GM13977 (cell line): ENCODE results near the gene NOVA2.
"Not testable (repeated sequence)": the region's sequence is repeated elsewhere in the genome, so short reads cannot be mapped to it uniquely, and the experiment has no call there.

Experiments used
- DNase-seq: peaks from one replicate; pipeline ENCODE4 v3.0.0; 2012; ENCODE audit warnings: low spot score
- in situ Hi-C: fragments of 300-500 bp; cut with MboI; formaldehyde crosslinking; loops from one replicate; pipeline ENCODE4 v1.12.0; 2022; ENCODE audit warnings: low sequenced_read_pairs, low pct_unique_long_range_greater_than_20kb, mixed read lengths, inconsistent platforms; ENCODE audit not compliant: unreplicated experiment
- TF ChIP-seq, protein P1 (sequence below): IDR thresholded peaks from 2 replicates; pipeline ENCODE4 v1.5.1; 2012; ENCODE audit warnings: mild to moderate bottlenecking, control low read depth; ENCODE audit not compliant: insufficient read depth; ENCODE audit errors: extremely low read depth, missing control alignments

The NOVA2 gene

DNA sequence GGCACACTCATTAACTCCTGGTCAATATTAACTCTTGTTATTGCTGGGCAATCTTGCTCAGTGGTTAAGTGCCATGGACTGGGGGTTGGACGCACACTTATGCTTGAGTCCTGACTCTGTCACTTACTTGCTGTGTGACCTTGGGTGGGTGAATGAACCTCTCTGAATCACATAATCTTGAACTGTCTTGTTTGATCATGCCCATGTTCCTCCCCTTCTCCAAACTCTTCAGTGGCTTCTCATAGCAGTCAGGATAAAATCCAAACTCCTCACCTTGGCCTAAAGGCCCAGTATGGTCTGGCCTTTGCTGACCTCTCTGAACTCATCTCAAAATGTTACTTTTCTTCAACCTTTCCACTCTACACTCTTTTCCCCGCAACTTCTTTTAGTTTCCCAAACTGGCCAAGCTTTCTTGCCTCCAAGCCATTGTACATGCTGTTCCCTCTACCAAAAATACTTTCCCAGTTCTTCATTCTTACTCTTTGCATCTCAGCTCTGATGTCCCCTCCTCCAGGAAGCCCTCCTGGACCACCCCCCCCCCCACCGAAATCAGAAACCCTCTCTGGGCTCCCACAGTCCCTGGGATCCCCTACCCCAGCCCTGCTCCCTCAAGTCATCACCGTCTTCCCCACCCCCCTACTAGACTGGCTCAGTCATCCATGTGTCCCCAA lies 73.6 kb downstream of the NOVA2 start:
- in situ Hi-C loops, result no loop called here
- TF ChIP-seq, protein P1, sequence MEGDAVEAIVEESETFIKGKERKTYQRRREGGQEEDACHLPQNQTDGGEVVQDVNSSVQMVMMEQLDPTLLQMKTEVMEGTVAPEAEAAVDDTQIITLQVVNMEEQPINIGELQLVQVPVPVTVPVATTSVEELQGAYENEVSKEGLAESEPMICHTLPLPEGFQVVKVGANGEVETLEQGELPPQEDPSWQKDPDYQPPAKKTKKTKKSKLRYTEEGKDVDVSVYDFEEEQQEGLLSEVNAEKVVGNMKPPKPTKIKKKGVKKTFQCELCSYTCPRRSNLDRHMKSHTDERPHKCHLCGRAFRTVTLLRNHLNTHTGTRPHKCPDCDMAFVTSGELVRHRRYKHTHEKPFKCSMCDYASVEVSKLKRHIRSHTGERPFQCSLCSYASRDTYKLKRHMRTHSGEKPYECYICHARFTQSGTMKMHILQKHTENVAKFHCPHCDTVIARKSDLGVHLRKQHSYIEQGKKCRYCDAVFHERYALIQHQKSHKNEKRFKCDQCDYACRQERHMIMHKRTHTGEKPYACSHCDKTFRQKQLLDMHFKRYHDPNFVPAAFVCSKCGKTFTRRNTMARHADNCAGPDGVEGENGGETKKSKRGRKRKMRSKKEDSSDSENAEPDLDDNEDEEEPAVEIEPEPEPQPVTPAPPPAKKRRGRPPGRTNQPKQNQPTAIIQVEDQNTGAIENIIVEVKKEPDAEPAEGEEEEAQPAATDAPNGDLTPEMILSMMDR, result no peak
- no peak for DNase-seq

DNA sequence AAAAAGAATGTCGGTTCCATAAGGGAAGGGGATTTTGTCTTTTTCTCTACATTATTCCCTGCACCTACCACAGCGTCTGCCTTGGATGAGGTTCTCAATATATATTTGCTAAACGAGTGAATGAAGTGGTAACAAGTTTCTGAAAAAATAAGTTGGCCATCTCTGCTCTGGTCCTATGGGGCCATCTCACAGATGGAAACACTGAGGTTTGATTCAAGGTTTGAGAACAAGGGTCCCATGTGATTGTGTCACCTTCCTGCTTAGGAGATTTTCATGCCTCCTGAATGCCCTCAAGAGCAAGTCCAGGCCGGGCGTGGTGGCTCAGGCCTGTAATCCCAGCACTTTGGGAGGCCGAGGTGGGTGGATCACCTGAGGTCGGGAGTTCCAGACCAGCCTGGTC lies 74.4 kb downstream of the NOVA2 start:
- TF ChIP-seq, protein P1, result no peak
- no peak for DNase-seq
- in situ Hi-C loops, result no loop called here

DNA sequence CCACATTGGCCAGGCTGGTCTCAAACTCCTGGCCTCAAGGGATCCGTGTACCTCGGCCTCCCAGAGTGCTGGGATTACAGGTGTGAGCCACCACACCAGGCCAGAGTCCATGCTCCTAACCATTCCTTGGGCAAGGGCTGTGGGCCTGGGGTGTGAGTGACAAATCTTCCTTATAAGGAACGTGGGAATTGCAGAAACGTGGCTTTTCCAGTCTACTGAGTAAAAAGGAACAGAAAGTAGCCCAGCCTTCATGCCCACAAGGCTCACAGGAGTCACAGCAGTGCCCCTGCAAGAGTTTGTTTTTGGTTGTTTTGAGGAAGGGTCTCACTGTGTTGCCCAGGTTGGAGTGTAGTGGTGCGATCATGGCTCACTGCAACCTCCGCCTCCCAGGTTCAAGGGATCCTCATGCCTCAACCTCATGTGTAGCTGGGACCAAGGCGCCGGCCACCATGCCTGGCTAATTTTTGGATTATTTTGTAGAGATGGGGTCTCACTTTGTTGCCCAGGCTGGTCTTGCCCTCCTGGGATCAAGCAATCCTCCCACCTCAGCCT lies 76.3 kb downstream of the NOVA2 start:
- no peak for DNase-seq
- TF ChIP-seq, protein P1, result no peak
- in situ Hi-C loops, result no loop called here

DNA sequence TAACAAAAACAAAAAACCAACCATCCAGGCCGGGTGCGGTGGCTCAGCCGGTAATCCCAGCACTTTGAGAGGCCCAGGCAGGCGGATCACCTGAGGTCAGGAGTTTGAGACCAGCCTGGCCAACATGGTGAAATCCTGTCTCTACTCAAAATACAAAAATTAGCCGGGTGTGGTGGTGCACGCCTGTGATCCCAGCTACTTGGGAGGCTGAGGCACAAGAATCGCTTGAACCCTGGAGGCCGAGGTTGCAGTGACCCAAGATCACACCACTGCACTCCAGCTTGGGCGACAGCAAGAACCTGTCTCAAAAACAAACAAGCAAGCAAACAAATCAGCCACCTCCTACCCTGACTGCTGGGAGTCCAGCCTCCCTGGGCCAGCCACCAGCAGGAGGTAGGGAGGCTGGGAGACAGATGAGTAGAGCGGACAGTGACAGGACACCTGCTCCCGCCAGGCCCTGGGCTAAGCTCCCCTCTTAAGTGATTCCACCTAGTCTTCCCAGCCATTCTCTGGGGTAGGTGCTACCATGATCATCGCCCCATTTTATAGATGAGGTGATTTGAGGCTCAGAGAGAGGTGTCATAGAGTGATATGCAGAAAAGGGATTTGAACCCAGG lies 77.6 kb downstream of the NOVA2 start:
- in situ Hi-C loops, DNase-seq: not testable (repeated sequence)

DNA sequence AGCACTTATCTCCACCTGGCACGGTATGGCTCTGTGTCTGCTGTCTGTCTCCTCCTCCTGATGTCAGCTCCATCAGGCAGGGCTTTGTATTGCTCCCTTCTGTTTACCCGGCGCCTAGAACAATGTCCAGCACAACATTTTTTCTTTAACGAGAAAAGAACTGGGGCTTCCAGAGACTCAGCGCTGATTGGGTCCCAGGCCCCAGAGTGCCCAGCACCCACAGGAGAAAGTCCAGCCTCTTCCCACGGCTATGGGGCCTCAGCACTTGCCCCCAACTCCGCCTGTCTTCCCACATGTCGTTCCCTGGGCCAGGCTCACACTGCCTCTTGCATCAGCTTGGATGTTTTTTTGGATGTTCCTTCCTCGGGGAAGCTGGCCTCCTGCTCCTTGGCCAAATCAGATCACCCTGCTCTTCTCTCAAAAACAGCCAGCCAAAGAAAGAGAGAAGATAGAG lies 78.1 kb downstream of the NOVA2 start:
- DNase-seq, result no peak
- TF ChIP-seq, protein P1, result no peak
- in situ Hi-C loops, result no loop called here

DNA sequence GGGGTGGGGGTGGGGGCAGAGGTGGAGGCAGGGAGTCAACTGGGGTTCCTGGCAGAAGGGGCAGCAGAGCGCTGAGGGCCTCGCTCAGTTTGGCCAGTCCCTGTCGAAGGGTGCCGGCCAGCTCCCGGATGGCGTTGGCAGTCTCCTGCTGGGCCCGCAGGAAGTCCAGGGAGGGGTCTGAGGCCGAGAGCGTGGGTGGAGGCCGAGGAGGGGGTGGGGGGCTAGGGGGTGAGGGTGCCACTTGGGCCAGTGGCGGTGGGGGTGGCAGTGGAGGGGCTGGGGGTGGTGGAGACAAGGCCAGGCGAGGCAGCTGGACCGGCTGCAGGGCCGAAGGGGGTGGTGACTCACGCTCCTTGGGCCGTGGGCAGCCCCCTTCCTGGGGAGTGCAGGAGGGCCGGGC lies 82.8 kb downstream of the NOVA2 start:
- TF ChIP-seq, protein P1, result no peak
- in situ Hi-C loops, result no loop called here
- no peak for DNase-seq

DNA sequence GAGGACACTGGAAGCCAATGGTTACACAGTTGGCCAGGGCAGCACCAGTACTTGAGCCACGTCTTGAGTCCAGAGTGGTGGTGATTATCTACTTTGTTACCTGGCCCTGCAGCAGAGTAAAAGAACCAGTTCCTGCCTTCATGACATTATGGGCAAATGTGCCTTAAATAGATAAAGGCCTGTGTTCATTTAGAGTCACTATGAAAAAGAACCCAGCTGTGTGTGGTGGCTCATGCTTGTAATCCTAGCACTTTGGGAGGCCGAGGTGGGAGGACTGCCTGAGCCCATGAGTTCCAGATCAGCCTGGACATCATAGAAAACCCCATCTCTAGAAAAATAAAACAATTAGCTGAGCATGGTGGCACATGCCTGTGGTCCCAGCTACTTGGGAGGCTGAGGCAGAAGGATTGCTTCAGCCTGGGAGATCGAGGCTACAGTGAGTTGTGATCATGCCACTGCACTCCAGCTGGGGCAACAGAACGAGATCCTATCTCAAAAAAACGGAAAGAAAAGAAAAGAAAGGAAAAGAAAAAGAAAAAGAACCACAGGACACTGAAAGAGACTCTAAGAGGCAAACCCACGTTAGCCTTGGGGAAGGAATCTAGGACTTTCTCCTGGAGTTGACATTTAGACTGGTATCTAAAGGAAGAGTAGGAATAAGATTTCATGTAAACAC lies 84.3 kb downstream of the NOVA2 start:
- TF ChIP-seq, protein P1, result no peak
- in situ Hi-C loops, result no loop called here
- DNase-seq, result no peak
